Type B pancreatic cell (in vitro differentiated cells): ENCODE measurements around the gene AMIGO3. TPM values are rescaled to one million over a fixed set of nuclear protein-coding genes. Genes with fewer than 3 reads are reported as not detected.

Experiments
- DNase-seq: peaks from one replicate; pipeline ENCODE4 v3.0.0; 2021; ENCODE audit warnings: mixed read lengths; ENCODE audit not compliant: unreplicated experiment; ENCODE audit errors: extremely low spot score
- H3K27ac Mint-ChIP-seq: 2 replicates; pipeline ENCODE4 v1.8.0; 2021; ENCODE audit warnings: mild to moderate bottlenecking, mixed read lengths
- H3K27me3 Mint-ChIP-seq: 2 replicates; pipeline ENCODE4 v1.8.0; 2021; ENCODE audit warnings: mixed read lengths
- H3K36me3 Mint-ChIP-seq: 2 replicates; pipeline ENCODE4 v1.8.0; 2021; ENCODE audit warnings: mixed read lengths
- H3K4me1 Mint-ChIP-seq: one replicate; pipeline ENCODE4 v1.8.0; 2021; ENCODE audit warnings: mixed read lengths; ENCODE audit not compliant: unreplicated experiment
- H3K4me3 Mint-ChIP-seq: 2 replicates; pipeline ENCODE4 v1.8.0; 2021; ENCODE audit warnings: mild to moderate bottlenecking, mixed read lengths
- H3K9me3 Mint-ChIP-seq: 2 replicates; pipeline ENCODE4 v1.8.0; 2021; ENCODE audit warnings: mixed read lengths
- total RNA-seq: library from RNA; stranded (reverse); gene quantifications from 2 replicates; pipeline ENCODE4 v1.2.1, GENCODE V29; 2021; ENCODE audit warnings: low replicate concordance
- TF ChIP-seq, protein P1 (sequence below): fragments of 200-600 bp; sonication (generic); conservative IDR thresholded peaks from 2 replicates; pipeline ENCODE4 v1.5.0; 2021; ENCODE audit warnings: antibody characterized with exemption, mild to moderate bottlenecking

The AMIGO3 gene
- total RNA-seq, 1 donor from 2014 or later: 0.36 TPM

DNA sequence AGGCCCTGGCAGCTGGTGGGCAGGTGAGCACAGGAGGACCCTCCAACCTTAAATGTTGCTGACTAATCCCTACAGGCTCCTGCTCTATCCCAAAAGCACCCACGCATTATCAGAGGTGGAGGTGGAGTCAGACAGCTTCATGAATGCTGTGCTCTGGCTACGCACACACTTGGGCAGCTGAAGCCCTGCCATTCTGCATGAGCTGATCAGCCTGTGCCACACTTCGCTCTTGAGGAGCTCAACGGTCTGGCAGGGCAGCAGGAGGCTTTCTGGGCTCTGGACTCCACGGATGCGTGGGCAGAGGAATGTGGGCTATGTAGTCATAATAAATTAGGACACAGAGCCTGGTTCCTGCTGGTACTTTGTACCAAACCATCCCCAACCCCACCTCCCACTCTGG, 36.3 kb downstream of the AMIGO3 start:
- DNase-seq: no peak
- Mint-ChIP-seq H3K9me3 (no peaks in the 10 kb centered on the region), H3K4me3 (no peak overlapping the region), H3K27me3 (no peaks in the 10 kb centered on the region), H3K4me1 (peaks cover 5% of the 10 kb centered on the region), H3K36me3 (peaks cover 5% of the 10 kb centered on the region), H3K27ac (no peak overlapping the region)
- TF ChIP-seq, protein P1, sequence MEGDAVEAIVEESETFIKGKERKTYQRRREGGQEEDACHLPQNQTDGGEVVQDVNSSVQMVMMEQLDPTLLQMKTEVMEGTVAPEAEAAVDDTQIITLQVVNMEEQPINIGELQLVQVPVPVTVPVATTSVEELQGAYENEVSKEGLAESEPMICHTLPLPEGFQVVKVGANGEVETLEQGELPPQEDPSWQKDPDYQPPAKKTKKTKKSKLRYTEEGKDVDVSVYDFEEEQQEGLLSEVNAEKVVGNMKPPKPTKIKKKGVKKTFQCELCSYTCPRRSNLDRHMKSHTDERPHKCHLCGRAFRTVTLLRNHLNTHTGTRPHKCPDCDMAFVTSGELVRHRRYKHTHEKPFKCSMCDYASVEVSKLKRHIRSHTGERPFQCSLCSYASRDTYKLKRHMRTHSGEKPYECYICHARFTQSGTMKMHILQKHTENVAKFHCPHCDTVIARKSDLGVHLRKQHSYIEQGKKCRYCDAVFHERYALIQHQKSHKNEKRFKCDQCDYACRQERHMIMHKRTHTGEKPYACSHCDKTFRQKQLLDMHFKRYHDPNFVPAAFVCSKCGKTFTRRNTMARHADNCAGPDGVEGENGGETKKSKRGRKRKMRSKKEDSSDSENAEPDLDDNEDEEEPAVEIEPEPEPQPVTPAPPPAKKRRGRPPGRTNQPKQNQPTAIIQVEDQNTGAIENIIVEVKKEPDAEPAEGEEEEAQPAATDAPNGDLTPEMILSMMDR: no peak

DNA sequence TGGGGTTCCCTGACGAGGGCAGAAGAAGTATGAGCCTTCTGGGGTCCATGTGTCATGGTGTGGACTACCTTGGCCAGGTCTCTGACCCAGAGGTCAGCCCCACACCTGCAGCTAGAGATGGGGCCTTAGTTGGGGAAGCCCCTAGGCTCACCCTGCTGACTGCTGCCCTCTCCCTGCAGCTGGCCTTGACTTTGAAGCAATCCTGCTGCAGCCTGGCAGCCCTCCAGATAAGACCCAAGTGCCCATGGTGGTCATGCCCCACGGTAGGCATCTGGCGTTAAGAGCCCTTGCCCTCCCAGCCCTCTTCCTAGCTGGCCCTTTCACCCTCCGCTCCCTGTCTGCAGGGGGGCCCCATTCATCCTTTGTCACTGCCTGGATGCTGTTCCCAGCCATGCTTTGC, 37.9 kb downstream of the AMIGO3 start:
- Mint-ChIP-seq H3K4me1 (no peaks in the 10 kb centered on the region), H3K4me3 (no peak overlapping the region), H3K27me3 (no peaks in the 10 kb centered on the region), H3K36me3 (peaks cover 5% of the 10 kb centered on the region), H3K27ac (no peak overlapping the region), H3K9me3 (no peaks in the 10 kb centered on the region)
- DNase-seq: no peak
- TF ChIP-seq, protein P1: no peak

- peaks cover 5% of the 10 kb centered on the region for H3K36me3 Mint-ChIP-seq
- no peak overlapping the region for H3K27ac Mint-ChIP-seq
These were observed 38.3 kb downstream of the AMIGO3 start for GRCh38 chr3:49681232-49681522.

GRCh38 chr3:49680493-49681231, 38.8 kb downstream of the AMIGO3 start:
- no peaks in the 10 kb centered on the region for H3K4me1 Mint-ChIP-seq
- H3K27ac Mint-ChIP-seq: no peak overlapping the region
- peaks cover 5% of the 10 kb centered on the region for H3K36me3 Mint-ChIP-seq
- H3K4me3 Mint-ChIP-seq: no peak overlapping the region
- H3K9me3 Mint-ChIP-seq: no peaks in the 10 kb centered on the region
- DNase-seq: no peak
- no peaks in the 10 kb centered on the region for H3K27me3 Mint-ChIP-seq
- TF ChIP-seq, protein P1: no peak

More at GRCh38 chr3:49681232-49681522, 38.3 kb downstream of the AMIGO3 start:
- H3K9me3 Mint-ChIP-seq: no peaks in the 10 kb centered on the region
- no peaks in the 10 kb centered on the region for H3K27me3 Mint-ChIP-seq
- no peak for DNase-seq
- TF ChIP-seq, protein P1: no peak
- no peaks in the 10 kb centered on the region for H3K4me1 Mint-ChIP-seq
- no peak overlapping the region for H3K4me3 Mint-ChIP-seq

- Mint-ChIP-seq H3K27ac (no peak overlapping the region), H3K9me3 (no peaks in the 10 kb centered on the region), H3K36me3 (peaks cover 5% of the 10 kb centered on the region), H3K27me3 (no peaks in the 10 kb centered on the region), H3K4me3 (no peak overlapping the region), H3K4me1 (peaks cover 11% of the 10 kb centered on the region)
- TF ChIP-seq, protein P1: no peak
- DNase-seq: no peak
These were observed 43.6 kb downstream of the AMIGO3 start for GRCh38 chr3:49675912-49676311.
